ENCODE results near the gene HOXA7.

DNA sequence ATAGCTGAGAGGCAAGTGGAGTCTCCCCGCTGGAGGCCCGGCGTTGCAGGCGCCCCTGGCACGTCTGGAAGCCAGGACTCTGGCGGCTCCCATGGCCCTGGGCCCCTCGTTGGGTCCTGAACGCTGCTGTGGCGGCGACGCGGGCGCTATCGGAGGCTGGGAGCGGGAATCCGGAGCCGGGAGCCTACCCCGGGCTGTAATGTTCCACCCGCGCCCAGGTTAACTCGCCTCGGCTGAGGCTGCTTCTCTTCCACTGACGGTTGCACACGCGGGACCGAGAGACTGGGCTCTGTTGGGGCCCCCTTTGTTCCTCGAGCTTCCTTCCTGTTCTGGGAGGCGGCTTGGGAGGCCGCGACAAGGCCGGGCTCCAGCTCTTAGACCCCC lies 11.7 kb downstream of the HOXA7 start:
- TF ChIP-seq, protein P1, sequence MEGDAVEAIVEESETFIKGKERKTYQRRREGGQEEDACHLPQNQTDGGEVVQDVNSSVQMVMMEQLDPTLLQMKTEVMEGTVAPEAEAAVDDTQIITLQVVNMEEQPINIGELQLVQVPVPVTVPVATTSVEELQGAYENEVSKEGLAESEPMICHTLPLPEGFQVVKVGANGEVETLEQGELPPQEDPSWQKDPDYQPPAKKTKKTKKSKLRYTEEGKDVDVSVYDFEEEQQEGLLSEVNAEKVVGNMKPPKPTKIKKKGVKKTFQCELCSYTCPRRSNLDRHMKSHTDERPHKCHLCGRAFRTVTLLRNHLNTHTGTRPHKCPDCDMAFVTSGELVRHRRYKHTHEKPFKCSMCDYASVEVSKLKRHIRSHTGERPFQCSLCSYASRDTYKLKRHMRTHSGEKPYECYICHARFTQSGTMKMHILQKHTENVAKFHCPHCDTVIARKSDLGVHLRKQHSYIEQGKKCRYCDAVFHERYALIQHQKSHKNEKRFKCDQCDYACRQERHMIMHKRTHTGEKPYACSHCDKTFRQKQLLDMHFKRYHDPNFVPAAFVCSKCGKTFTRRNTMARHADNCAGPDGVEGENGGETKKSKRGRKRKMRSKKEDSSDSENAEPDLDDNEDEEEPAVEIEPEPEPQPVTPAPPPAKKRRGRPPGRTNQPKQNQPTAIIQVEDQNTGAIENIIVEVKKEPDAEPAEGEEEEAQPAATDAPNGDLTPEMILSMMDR (IDR thresholded peaks at IDR 0.05; ENCODE audit: poor library complexity): no peak
- TF ChIP-seq EZH2 (IDR thresholded peaks at IDR 0.05; ENCODE audit: borderline replicate concordance): peak; percentile 34
- TF ChIP-seq EZH2phosphoT487 (IDR thresholded peaks at IDR 0.05; ENCODE audit: low read depth, severe bottlenecking, unreplicated experiment): no peak
